ENCODE results near the gene UBE2J1. TPM values are rescaled to one million over a fixed set of nuclear protein-coding genes. Genes with fewer than 3 reads are reported as not detected.

Gene UBE2J1
- total and polyA plus RNA-seq, 10 of the 15 experiments (the other 5 are each of a cell fraction or from before 2014, with no cell fraction given): 48.7 to 131 (median 90.0) TPM

GRCh38 chr6:89352278-89353117, at the start of gene UBE2J1 (continued):
- TF ChIP-seq CTCF (IDR thresholded peaks at IDR 0.05 in 2 of 3, conservative IDR thresholded peaks at IDR 0.05 in 1 of 3; ENCODE audit: control insufficient read depth in 2 of 3, extremely low read depth in 1 of 3, insufficient read depth in 1 of 3, low read depth in 3 of 3, low read length in 3 of 3) (no peak), SP1 (IDR thresholded peaks at IDR 0.05; ENCODE audit: low read depth, low read length) (no peak), SKIL (IDR thresholded peaks at IDR 0.05; ENCODE audit: low read depth, poor library complexity, severe bottlenecking) (no peak), USF1 (IDR thresholded peaks at IDR 0.05; ENCODE audit: borderline replicate concordance, extremely low read length, insufficient read depth, low read depth, low read length) (no peak), SMARCA5 (IDR thresholded peaks at IDR 0.05) (peak; percentile 85), E2F8 (IDR thresholded peaks at IDR 0.05; ENCODE audit: low read depth, partially characterized antibody) (no peak), GATAD2B (conservative IDR thresholded peaks at IDR 0.05; ENCODE audit: low read depth) (peak; percentile 98), CREB1 (IDR thresholded peaks at IDR 0.05; ENCODE audit: low read depth) (peak; percentile 87), HCFC1 (IDR thresholded peaks at IDR 0.05; ENCODE audit: low read length) (no peak), KDM1A (IDR thresholded peaks at IDR 0.05; ENCODE audit: borderline replicate concordance) (no peak), IKZF2 (IDR thresholded peaks at IDR 0.05) (no peak; a peak in 1 of 4 replicates), HDGF (IDR thresholded peaks at IDR 0.05) (0 out of 2 replicates have a peak, but pooled peaks have one; percentile 5), RAD51 (IDR thresholded peaks at IDR 0.05) (no peak), PRDM15 (CRISPR knock-in tag; IDR thresholded peaks at IDR 0.05) (no peak), SMAD1 (IDR thresholded peaks at IDR 0.05; ENCODE audit: low read depth, partially characterized antibody) (no peak), TAF1 (IDR thresholded peaks at IDR 0.05; ENCODE audit: borderline replicate concordance, low read depth, low read length) (peak; percentile 80; the same call in 1 of the 2 replicates)
